Midbrain (tissue), 1 donor: ENCODE measurements around the gene BEND3.
"Not testable (repeated sequence)": the region's sequence is repeated elsewhere in the genome, so short reads cannot be mapped to it uniquely, and the experiment has no call there.

ENCODE experiments used
- DNase-seq: peaks from one replicate; lab custom pipeline; 2025; lab: John Stamatoyannopoulos, UW

The BEND3 gene

GRCh38 chr6:107121266-107121665 is 6.0 kb upstream of the BEND3 start:
- no peak for DNase-seq

DNA sequence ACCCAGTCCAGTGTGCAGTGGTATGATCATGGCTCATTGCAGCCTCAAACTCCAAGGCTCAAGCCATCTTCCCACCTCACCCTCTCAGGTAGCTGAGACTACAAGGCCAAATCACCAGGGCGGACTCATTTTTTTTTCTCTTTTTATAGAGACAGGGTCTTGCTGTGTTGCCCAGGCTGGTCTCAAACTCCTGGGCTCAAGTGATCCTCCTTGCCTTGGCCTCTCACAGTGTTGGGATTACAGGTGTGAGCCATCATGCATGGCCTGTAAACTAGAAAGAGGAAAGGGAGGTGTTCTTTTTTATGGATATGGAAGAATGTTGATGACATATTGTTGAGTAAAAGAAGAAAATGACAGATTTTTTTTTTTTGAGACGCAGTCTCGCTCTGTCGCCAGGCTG is 5.1 kb upstream of the BEND3 start:
- no peak for DNase-seq

- DNase-seq, result no peak
Observed at GRCh38 chr6:107118976-107119375, 3.7 kb upstream of the BEND3 start.

GRCh38 chr6:107118540-107118939 is 3.2 kb upstream of the BEND3 start:
- DNase-seq, result not testable (repeated sequence)

- DNase-seq, result no peak
Observed at GRCh38 chr6:107116931-107117330, 1.6 kb upstream of the BEND3 start.

DNA sequence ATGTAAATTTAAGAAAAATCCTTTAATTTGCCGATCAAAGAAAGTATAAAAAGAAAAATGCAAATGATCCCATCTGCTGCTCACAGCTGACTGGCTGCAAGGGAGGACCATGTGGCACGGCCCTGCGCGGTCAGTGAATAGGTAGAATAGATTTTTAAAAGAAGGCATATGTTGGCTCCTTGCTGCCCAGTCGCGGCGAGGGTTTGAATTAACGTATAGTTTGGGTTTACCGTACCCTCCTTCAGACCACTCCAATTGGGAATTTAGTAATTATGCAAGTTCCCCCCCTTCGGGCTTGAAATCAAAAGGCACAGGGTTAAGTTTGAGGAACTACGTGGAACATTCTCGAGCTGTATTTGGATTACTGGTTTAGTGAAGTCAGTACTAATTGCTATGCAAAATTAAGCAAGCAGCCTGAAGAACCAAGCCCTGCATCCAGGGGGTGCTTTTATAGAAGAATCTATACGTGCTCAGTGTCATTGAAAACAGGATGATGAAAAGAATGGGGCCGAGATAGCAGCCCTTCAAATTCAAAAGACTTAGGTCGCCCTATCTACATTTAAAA is 1.1 kb upstream of the BEND3 start:
- no peak for DNase-seq

DNA sequence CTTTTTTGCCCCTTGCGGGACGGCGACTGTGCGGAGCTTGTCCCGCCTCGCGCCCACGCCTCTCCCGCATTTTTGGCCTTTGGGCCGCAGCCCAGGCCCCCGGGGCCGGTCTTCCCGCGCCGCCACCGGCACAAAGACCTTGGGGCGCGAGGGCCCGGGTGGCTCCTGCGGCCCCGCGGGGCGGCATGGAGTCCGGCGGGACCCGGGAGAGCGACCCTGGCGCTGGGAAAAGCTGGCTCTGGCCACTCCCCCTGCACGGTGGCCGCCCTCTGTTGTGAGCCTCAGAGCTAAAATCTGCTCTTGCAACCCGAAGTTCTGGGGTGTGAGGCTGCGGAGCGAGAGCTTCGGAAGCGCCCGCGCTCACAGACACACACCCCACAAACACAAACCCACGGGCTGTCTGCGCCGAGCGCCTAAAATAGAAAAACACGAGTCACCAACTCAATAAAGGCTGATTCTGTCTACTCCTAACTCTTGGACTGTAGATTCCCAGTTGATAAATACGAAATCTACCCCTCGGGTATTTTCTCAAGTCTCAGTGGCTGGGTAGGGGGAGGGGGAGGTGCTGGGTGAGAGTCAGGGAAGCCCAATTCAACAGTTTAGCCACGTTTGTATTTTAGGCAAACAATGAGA is 496 bp upstream of the BEND3 start:
- no peak for DNase-seq

DNA sequence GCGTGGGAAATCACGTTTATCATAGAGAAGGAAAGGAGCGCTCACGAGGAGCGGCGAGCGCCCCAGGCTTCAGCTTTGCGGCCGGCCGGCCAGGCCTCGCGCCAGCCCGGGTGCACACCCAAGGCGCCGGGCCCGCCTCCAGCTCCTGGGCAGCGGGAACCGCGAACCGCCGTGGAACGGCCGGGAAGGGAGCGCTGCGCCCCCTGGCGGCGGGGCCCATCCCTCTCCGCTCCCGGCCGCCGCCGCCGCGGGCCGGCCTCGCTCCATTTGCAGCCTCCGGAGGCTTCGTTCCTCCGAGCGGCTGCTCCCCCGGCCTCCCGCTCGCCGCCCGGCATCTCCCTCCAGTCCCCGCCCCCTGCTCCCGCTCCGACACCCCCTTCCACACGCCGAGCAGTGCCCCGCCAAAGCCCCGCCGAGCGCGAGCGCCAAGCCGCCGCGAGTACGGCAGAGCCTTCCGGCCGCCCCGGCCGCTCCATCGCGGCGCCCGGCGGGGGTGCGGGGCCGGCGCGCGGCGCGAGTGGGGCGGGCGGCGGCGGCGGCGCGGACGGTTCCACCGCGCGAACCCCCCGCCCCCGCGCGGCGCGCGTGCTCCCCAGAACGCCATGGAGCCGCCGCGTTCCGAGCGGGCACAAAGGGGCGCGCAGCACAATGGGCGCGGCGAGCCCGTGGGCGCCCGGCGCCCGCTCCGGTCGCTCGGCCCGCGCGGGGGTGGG is 946 bp downstream of the BEND3 start:
- DNase-seq, result peak; percentile 87

GRCh38 chr6:107110200-107110599 is 5.1 kb downstream of the BEND3 start:
- DNase-seq, result no peak

GRCh38 chr6:107108201-107108890 is 7.0 kb downstream of the BEND3 start:
- DNase-seq, result no peak

GRCh38 chr6:107107791-107108190 is 7.5 kb downstream of the BEND3 start:
- DNase-seq, result no peak

DNA sequence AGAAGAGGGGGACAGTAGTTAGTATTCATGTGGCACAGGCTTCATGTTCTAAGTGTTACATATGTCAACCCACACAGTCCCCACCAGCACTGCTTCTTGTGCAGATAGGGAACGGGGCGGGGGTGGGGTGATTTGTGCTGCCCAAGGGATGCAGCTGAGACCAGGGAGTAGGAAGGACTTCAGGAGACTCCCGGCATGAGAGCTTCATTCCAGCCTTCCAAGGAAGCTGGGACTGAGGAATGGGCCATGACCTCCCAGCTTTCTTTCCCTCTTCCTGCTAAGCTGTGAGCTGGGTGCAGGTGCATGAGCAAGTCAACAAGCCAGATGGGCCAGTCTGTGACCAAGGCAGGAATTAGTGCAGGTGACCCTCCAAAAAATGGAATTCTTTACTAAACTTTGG is 9.2 kb downstream of the BEND3 start:
- no peak for DNase-seq

- no peak for DNase-seq
Observed at GRCh38 chr6:107105511-107106116, 9.7 kb downstream of the BEND3 start.

DNA sequence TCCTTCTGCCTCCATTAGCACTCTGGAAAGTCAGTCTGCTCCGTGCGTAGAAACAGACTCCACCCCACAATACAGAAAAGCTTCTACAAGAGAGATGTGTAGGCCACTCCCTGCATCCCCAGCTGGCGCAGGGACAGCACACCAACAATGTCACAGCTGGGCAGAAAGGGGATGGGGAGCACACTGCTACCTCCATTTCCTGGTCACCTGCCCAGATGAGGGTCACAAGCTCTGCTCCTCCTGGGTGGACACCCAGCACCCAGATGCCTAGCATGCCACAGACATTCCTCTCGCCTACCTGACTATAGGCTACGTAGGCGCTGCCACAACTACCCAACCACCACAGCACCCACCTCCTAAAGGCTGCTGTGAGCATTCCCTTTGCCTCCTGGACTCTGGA is 12.2 kb downstream of the BEND3 start:
- DNase-seq, result no peak

GRCh38 chr6:107102414-107102805 is 12.9 kb downstream of the BEND3 start:
- no peak for DNase-seq

DNA sequence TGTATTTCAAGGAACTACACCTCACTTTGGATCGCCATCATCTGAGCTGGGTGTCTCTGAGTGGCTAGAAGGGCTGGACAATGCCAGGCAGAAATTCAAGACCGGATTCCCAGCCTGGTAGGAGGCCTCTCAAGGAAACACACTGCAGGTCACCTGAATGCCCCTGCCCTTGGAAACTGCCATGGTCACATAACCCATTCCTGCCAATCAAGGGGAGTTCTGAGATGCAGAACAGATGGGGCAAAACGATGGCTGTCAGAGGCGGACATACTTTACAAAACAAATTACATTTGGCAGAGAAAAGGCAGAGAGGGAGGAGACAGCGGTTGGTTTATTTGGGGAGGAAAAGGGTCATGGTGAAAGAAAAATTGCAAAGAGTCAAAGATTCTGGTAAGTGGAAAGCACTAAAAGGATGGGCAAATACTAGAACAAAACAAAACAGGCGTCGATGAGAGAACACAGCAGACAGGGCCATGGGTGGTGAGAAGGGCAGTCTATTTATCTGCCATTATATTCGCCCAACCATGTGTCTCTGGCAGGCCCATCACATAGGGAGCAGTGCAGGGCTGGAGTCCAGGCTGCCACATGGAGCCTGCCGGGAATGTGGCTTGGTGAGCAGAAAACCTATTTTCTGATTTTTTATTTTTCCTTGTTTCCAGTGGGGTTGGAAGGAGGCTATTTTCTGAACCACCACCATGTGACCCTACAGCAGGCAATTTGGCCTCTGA is 13.5 kb downstream of the BEND3 start:
- no peak for DNase-seq

DNA sequence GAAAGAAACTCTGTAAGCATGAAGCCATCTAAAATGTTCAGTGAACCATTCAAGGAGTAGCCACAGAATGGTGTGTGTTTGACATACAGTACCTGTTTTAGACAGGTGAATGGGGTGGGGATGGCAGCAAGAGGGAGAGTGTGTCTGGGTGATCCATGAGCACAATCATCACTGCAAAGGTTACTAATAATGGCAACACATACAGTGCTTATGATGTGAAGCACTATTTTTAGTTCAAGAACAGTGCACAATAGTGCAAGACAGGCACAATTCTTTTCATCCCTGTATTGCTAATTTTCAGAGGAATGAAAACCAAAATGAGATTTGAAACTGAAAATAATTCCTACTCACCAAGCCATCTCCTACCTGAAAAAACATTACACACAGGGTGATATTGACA is 14.1 kb downstream of the BEND3 start:
- no peak for DNase-seq

GRCh38 chr6:107098436-107099307 is 16.6 kb downstream of the BEND3 start:
- no peak for DNase-seq

GRCh38 chr6:107084459-107084858 is 30.9 kb downstream of the BEND3 start:
- not testable (repeated sequence) for DNase-seq

DNA sequence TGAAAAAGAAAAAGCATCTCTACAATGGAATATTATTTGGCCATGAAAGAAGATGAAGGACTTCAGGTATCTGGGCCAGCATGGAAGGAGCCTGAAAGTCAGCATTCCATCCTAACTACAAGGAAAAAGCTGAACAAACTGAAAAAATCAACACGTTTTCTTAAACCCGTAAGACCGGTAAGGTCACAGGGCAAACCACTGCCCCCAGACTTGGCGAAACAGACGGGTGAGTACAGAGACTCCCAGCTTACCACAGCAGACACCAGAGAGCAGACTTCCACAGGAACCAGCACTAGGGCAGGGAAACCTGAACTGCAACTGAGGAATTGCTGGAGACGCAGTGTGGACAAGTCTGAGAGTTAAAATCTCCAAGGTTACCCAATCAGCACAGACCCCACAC is 31.4 kb downstream of the BEND3 start:
- DNase-seq, result no peak
